ENCODE measurements around the gene THSD4. TPM values are rescaled to one million over a fixed set of nuclear protein-coding genes. Genes with fewer than 3 reads are reported as not detected.
A peak's percentile ranks its signal among the peaks of the same experiment; 100 is the strongest.

Gene THSD4
- total and polyA plus RNA-seq, 2 of the 4 experiments (the other 2 are of a cell fraction), result 25.5 to 31.1 TPM

DNA sequence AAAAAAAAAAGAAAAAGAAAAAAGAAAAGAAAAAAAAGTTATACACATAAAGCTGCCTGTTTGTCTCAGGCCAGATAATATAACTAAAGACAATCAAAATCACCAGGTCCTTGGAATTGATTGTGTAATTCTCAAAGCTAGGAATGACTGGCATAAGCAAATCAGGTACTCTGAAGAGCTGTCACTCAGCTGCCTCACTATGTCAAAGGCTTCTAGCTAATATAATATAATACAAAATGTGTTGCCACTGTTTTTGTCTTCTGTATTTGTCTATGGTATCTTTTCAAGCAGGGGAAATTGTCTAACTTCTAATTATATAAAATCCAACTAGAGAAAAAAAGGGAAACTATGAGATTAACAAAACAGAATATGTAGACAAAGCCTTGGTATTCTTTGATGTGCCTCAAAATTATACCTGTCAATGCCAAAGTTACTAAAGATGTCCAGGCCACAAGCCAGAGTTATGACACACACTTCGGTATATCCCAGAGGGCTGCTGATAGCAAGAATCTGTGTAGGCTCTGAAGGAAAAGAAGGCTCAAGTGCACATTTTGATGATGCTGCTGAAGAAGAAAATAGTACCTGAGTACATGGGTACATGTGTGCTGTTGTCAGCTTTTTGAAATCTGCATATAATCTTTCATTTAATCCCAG is 658.1 kb downstream of the THSD4 start:
- POLR2A ChIA-PET (ENCODE audit: unreplicated experiment), result no interaction called here
- H3K4me2 ChIP-seq (ENCODE audit: low read depth, low read length), result no peak overlapping the region
- no peak overlapping the region for H2AK9ac ChIP-seq (replicated peaks; ENCODE audit: low read depth, low read length, poor library complexity)
- in situ Hi-C loops (cut with MboI; ENCODE audit: low sequenced_read_pairs) (no loop called here), intact Hi-C loops (cut with micrococcal nuclease) (no loop called here), dilution Hi-C loops (cut with HindIII; ENCODE audit: low sequenced_read_pairs, unreplicated experiment) (no loop called here)
- no peak overlapping the region for H3K4me3 ChIP-seq (ENCODE audit: insufficient read depth, low read depth, low read length)
- H3K4ac ChIP-seq (ENCODE audit: low read depth, low read length), result no peak overlapping the region
- no peak overlapping the region for H2BK20ac ChIP-seq (ENCODE audit: low read depth, low read length)
- H4K20me1 ChIP-seq (ENCODE audit: insufficient read depth, low read length), result no peaks in the 10 kb centered on the region
- ATAC-seq (ENCODE audit: low read depth) (no peak), DNase-seq (peak; percentile 16)
- no peak overlapping the region for H3K18ac ChIP-seq (ENCODE audit: low read depth, low read length)
- H4K8ac ChIP-seq (ENCODE audit: low read depth in 2 of 2, low read length in 2 of 2), result no peak overlapping the region
- H3K4me1 ChIP-seq (ENCODE audit: control insufficient read depth, insufficient read depth, low read length), result peaks cover 5% of the 10 kb centered on the region
- H2AK5ac ChIP-seq (ENCODE audit: low read depth, low read length), result no peak overlapping the region
- no peak overlapping the region for H4K91ac ChIP-seq (ENCODE audit: insufficient read depth, low read depth, low read length)
- CTCF ChIA-PET, result interaction anchor here (0.7 kb wide), 1 partner anchor 114 kb away, joined by 3 read pairs; no protein-coding TSS in a partner anchor
- BruUV-seq (replicated peaks), result no TSS peak
- H3K79me1 ChIP-seq (ENCODE audit: low read depth in 1 of 2, low read length in 2 of 2), result no peaks in the 10 kb centered on the region
- H3K56ac ChIP-seq (ENCODE audit: extremely low read depth, insufficient read depth, low read length), result no peak overlapping the region
- no peak overlapping the region for H2BK120ac ChIP-seq (ENCODE audit: low read depth, low read length)
- H2BK15ac ChIP-seq (ENCODE audit: low read depth, low read length), result no peak overlapping the region
- no peak overlapping the region for H4K5ac ChIP-seq (ENCODE audit: low read depth, low read length)
- H3K27me3 ChIP-seq (ENCODE audit: control insufficient read depth, insufficient read depth, low read length), result no peaks in the 10 kb centered on the region
- no peak overlapping the region for H3K23ac ChIP-seq (ENCODE audit: low read depth, low read length)
- H3K14ac ChIP-seq (replicated peaks; ENCODE audit: low read depth, low read length), result no peak overlapping the region
- no peak overlapping the region for H3K27ac ChIP-seq (ENCODE audit: insufficient read depth, low read length)
- no peak overlapping the region for H2AFZ ChIP-seq (replicated peaks; ENCODE audit: low read length, poor library complexity)
- TF ChIP-seq RCOR1 (IDR thresholded peaks at IDR 0.05; ENCODE audit: insufficient replicate concordance, low read length) (no peak), CHD1 (IDR thresholded peaks at IDR 0.05; ENCODE audit: low read depth, low read length) (no peak), USF2 (IDR thresholded peaks at IDR 0.05; ENCODE audit: low read depth, low read length) (no peak), MAFK (IDR thresholded peaks at IDR 0.05; ENCODE audit: low read depth, low read length) (no peak), NFE2L2 (IDR thresholded peaks at IDR 0.05; ENCODE audit: low read depth, low read length) (no peak), FOS (IDR thresholded peaks at IDR 0.05; ENCODE audit: low read depth, low read length) (no peak), SMC3 (IDR thresholded peaks at IDR 0.05; ENCODE audit: low read depth, low read length) (no peak), MXI1 (IDR thresholded peaks at IDR 0.05; ENCODE audit: borderline replicate concordance, low read depth, low read length) (no peak), RAD21 (IDR thresholded peaks at IDR 0.05; ENCODE audit: low read length) (no peak), RFX5 (IDR thresholded peaks at IDR 0.05; ENCODE audit: low read depth, low read length) (no peak), POLR2A (IDR thresholded peaks at IDR 0.05; ENCODE audit: low read depth, low read length) (no peak), CEBPB (IDR thresholded peaks at IDR 0.05; ENCODE audit: low read depth, low read length) (no peak), MAZ (IDR thresholded peaks at IDR 0.05; ENCODE audit: borderline replicate concordance, low read depth, low read length) (no peak), BHLHE40 (IDR thresholded peaks at IDR 0.05; ENCODE audit: low read depth, low read length) (no peak)
- TF ChIP-seq, protein P1, sequence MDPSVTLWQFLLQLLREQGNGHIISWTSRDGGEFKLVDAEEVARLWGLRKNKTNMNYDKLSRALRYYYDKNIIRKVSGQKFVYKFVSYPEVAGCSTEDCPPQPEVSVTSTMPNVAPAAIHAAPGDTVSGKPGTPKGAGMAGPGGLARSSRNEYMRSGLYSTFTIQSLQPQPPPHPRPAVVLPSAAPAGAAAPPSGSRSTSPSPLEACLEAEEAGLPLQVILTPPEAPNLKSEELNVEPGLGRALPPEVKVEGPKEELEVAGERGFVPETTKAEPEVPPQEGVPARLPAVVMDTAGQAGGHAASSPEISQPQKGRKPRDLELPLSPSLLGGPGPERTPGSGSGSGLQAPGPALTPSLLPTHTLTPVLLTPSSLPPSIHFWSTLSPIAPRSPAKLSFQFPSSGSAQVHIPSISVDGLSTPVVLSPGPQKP (IDR thresholded peaks at IDR 0.05; ENCODE audit: borderline replicate concordance, low read depth, low read length), result no peak
- TF ChIP-seq, protein P2, sequence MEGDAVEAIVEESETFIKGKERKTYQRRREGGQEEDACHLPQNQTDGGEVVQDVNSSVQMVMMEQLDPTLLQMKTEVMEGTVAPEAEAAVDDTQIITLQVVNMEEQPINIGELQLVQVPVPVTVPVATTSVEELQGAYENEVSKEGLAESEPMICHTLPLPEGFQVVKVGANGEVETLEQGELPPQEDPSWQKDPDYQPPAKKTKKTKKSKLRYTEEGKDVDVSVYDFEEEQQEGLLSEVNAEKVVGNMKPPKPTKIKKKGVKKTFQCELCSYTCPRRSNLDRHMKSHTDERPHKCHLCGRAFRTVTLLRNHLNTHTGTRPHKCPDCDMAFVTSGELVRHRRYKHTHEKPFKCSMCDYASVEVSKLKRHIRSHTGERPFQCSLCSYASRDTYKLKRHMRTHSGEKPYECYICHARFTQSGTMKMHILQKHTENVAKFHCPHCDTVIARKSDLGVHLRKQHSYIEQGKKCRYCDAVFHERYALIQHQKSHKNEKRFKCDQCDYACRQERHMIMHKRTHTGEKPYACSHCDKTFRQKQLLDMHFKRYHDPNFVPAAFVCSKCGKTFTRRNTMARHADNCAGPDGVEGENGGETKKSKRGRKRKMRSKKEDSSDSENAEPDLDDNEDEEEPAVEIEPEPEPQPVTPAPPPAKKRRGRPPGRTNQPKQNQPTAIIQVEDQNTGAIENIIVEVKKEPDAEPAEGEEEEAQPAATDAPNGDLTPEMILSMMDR (conservative IDR thresholded peaks at IDR 0.05; ENCODE audit: low read depth, low read length), result no peak
- H3K9me1 ChIP-seq (ENCODE audit: insufficient read depth, low read length), result 0 out of 2 replicates have a peak, but pooled peaks cover 5% of the 10 kb centered on the region
- H3K9me3 ChIP-seq (ENCODE audit: control insufficient read depth, insufficient read depth, low read length), result no peaks in the 10 kb centered on the region
- peaks cover 24% of the 10 kb centered on the region for H3K36me3 ChIP-seq (ENCODE audit: control insufficient read depth, insufficient read depth, low read length)
- no peak overlapping the region for H2BK5ac ChIP-seq (ENCODE audit: low read depth, low read length, poor library complexity, severe bottlenecking)
- no CpG with 5 or more reads among the region's 1 CpG for WGBS, 2 experiments (ENCODE audit: extremely low coverage in 2 of 2, insufficient read length in 1 of 2)
- H3K9ac ChIP-seq (ENCODE audit: low read depth, low read length), result no peak overlapping the region

Measured in IMR-90 (cell line).